Ovary (tissue), 3 donors: ENCODE data around the gene BTRC.

ENCODE experiments used
- CTCF ChIP-seq, 3 donors: fragments of 450-650 bp in 2 of 3; fragments of 200-600 bp in 1 of 3; IDR thresholded peaks; one replicate each; pipeline versions ENCODE4 v1.5.1 to v1.8.0; 2016 to 2022; ENCODE audit warnings: antibody characterized with exemption in 3 of 3, mild to moderate bottlenecking in 1 of 3
- POLR2A ChIP-seq: fragments of 450-650 bp; IDR thresholded peaks from one replicate; pipeline ENCODE4 v1.6.1; 2017; ENCODE audit warnings: antibody characterized with exemption, mild to moderate bottlenecking, moderate library complexity
- donor health status: DM: no; HTN: no; CAD: no.

- TF ChIP-seq CTCF (IDR thresholded peaks at IDR 0.05) (no peak), POLR2A (no peak)
These were observed 197.0 kb downstream of the BTRC start for GRCh38 chr10:101550965-101551364.
